Fibroblast of lung (primary cell): Measurements from ENCODE around the gene SLC4A3.

ENCODE experiments used
- CTCF ChIP-seq, 2 donors: IDR thresholded peaks in 1 of 2; conservative IDR thresholded peaks in 1 of 2; 1 replicate in 1 of 2; 2 replicates in 1 of 2; pipeline ENCODE4 v1.5.1; 2011 to 2012; ENCODE audit warnings: low read length in 2 of 2, control low read depth in 1 of 2, inconsistent platforms in 1 of 2, low read depth in 1 of 2, mild to moderate bottlenecking in 1 of 2
- EZH2 ChIP-seq: IDR thresholded peaks from 2 replicates; pipeline ENCODE4 v1.5.1; 2012; ENCODE audit warnings: low read length, control low read depth, mild to moderate bottlenecking; ENCODE audit errors: missing control alignments

GRCh38 chr2:219658874-219659273 lies 31.4 kb downstream of the SLC4A3 start:
- TF ChIP-seq CTCF (conservative IDR thresholded peaks at IDR 0.05 in 1 of 2, IDR thresholded peaks at IDR 0.05 in 1 of 2; ENCODE audit: low read depth in 1 of 2, low read length in 2 of 2) (no peak), EZH2 (no peak)
